Lung microvascular endothelial cell (primary cell): ENCODE measurements around the gene CDC42EP1. TPM values are rescaled to one million over a fixed set of nuclear protein-coding genes. Genes with fewer than 3 reads are reported as not detected.

Source experiments
- DNase-seq, 2 donors: peaks; one replicate each; pipeline versions ENCODE4 v3.0.0 to v3.0.0-alpha.2; 2010; ENCODE audit warnings: low read depth in 2 of 2
- total RNA-seq: library from RNA; depleted of rRNA; stranded (reverse); fragments of >200 nt; gene quantifications from 2 replicates; pipeline ENCODE4 v1.2.1, GENCODE V29; 2014

The CDC42EP1 gene
- total RNA-seq, 1 donor from 2014 or later = 7.9 TPM

DNA sequence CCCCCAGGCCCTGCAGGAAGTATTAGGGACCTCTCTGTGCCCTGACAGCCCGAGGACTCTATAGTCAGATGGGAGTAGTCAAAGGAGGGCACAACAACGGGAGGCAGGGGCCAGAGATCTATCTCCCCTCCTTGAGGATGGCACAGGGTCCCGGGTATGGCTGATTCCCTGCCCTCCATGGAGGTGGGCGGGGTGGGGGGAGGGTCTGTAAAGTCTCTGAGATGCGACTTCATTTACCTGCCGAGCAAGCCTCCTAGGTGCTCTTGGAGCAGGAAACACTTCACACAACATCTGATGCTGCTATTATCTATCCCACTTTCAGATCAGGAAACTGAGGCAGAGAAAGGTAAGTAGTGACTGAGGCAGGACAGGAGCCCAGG lies 769 bp upstream of the CDC42EP1 start:
- DNase-seq = no peak

DNA sequence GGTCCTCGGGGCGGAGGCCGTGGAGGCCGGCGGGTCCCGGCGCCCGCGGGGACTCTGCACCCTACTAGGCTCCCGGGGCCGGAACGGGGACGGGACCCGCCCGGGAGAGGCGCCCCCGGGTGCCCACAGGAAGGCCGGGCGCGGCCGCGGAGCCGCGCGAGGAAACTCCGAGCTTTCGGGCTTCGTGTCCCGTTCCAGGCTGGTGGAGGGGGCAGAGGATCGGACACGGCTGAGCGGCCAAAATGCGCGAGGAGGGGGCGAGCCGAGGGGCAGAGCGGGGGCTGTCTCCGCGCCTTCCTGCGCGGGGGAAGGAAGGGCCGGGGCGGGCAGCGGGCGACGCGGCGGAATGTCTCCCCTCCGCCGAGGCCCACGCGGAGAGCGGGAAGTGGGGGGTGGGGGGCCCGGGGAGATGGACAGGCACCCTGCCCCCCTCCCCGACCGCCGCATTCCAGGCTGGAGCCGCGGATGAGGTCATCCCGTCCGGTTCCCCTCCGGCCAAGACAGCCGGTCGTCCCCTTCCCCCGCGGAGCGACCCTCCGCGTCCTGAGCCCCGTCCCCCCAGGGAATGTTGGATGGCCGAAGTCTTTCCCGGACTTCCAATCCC lies 430 bp downstream of the CDC42EP1 start:
- peak; percentile 62 to 72 for DNase-seq

DNA sequence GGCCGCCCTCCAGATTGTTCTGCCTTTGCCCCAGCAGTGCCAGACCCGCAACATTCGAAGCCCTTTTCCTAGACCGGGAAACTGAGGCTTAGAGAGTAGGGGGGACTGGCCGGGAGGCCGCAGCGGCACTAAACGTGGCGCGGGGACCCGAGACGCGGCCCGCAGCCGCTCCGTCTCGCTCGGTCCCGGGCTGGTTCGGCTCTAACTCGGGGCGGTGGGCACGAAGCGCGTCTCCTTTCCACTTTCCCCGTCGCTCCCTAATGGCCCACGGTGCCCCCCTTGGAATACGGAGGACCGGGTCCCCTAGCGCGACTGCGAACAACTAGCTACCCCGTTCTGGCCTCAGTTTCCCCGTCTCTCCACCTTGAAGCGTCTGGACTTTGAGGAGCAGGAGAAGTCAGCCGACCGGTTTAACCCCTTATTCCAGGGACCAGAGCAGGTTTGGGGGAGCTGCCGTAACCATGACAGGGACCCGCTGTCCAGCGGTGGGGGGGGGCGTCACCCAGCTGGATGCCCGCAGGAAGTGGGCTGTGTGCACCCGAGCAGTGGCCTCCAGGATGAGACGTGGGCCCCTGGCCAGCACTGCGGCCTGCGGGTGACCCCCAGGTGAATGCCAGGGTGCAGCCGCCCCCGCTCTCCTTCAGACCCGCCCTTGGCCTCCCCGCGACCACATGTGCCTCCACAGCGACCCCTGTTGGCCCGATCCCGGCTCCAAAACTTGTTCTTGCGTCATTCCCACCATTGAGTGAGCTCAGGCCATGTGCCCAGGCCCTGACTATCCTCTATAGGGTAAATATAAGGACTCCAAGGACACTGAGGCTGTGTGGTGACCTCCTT lies 1.1 kb downstream of the CDC42EP1 start:
- DNase-seq = peak; percentile 88 to 90

DNA sequence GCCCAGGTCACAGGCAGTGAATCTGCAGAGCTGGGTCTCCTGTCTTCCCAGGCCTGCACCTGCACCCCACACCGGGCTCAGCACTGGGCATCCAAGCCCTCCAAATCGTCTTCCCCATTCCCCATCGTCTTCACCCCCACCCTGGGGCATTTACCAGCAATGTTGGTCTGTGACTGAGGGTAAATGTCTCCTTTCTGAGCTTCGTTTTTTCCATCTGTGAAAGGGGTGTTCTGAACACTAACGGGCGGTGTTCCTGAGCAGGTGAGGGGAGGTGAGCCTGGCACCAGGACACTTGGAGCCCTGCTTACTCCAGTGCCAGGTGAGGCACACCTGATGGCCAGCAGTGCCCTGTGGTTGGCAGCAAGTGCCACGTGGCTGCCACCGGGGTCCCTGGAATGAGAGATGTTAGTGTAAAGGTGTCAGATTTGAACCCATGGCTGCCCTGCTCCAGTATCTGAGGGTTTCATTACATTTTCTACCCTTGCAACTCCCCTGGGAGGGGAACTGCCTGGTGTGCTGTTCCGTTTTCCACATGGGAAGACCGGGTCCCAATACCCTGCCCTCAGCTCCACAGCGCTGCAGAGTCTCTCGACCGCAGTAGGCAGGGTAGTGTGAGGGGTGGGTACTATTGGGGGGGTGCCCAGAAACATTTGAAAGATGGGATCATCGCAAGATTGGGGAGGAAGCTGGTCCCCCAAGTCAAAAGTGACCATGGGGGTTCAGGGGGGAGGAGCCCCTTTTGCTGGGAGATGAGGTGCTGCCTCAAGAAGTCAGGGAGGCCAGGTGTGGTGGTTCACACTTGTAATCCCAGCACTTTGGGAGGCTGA lies 2.0 kb downstream of the CDC42EP1 start:
- DNase-seq = no peak

DNA sequence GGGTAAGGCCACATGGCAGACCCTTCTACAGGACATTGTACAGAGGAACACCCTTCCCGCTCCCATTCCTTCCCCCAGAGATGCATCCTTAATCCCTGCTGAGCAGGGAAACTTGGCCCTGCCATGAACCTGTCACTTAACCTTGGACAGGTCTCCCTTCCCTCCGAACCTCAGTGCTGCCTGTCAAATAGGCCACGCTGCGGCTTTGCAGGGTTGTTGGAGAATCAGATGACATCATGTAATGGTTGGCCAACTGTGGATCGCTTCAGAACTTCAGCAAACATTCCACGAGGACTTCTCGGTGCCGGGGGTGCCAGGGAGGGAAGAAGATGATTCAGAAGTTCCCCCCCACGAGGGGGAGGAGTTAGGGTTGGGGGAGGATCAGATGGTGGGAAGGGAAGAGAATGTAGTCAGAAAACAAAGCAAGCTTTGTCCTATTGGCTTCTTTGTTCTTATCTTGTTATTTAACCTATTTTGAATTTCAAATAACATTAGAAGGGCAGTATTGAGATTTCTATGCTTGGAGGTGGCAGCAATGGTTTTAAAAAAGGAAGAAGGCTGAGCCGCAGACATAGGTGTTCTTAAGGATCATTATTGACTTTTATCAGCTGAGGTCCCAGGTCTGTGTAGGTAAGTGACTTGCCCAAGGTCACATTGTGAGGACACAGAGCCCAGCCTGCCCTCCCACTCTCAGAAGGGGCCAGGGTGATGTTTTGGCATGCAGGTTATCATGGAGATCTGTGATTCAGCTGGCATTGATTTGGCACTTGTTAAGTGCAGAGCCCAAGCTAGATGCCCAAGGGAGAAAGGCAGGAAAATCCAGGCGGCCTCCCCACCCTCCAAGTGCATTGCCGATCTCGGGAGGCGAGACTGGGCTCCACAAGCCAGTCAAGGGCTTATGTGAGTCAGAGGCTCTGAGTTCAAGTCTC lies 3.1 kb downstream of the CDC42EP1 start:
- DNase-seq = peak; percentile 79 to 91

DNA sequence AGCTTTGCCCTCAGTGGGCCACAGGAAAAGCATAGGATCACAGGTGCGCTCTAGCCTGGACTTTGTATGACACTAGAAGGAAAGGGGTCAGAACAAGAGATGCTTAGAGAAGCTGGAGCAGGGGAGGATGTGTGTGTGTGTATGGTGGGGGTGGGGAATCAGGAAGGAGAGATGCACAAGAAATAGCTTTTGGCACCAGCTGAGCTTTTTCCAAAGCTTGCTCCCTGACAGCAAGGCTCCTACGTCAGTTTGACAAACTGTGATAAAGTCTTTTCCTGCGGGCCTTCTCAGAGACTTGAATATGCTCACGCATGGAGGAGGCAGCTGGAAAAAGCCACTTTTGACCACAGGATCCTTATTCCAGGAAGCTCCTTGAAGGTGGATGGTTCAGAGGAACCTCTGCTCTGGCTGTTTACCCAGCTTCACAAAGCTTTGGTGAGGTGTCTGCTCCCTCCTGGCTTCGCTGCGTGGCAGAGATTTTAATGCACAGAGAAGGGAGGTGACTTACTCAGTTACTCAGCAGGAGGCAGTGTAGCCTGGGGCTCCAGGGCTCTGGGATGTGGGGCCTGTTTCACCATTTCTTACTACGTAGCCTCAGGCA lies 3.9 kb downstream of the CDC42EP1 start:
- DNase-seq = peak in 1 of 2 donors; percentile 80

DNA sequence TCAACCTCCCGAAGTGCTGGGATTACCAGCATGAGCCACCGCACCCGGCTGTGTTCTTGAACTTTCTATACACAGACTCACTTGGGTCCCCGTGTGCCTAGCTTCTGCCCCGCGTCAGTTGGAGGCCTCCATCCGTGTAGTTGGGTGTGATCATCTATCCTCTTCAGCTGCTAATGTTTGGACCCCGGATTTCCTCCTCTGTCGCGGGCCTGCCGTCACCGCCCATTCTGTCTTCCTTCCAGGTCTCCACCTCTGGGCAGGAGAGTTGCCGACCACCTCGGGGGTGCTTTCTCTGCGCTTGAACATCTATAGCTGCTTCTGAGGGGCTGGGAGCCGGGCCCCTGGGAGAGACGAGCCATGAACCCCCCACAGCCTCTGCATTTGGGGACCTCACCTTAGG lies 5.5 kb downstream of the CDC42EP1 start:
- no peak for DNase-seq

DNA sequence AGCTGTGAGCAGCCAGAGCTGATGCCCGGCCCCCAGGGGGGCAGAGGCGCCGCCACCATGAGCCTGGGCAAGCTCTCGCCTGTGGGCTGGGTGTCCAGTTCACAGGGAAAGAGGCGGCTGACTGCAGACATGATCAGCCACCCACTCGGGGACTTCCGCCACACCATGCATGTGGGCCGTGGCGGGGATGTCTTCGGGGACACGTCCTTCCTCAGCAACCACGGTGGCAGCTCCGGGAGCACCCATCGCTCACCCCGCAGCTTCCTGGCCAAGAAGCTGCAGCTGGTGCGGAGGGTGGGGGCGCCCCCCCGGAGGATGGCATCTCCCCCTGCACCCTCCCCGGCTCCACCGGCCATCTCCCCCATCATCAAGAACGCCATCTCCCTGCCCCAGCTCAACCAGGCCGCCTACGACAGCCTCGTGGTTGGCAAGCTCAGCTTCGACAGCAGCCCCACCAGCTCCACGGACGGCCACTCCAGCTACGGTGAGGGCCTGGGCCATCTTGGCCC lies 6.1 kb downstream of the CDC42EP1 start:
- DNase-seq = no peak

DNA sequence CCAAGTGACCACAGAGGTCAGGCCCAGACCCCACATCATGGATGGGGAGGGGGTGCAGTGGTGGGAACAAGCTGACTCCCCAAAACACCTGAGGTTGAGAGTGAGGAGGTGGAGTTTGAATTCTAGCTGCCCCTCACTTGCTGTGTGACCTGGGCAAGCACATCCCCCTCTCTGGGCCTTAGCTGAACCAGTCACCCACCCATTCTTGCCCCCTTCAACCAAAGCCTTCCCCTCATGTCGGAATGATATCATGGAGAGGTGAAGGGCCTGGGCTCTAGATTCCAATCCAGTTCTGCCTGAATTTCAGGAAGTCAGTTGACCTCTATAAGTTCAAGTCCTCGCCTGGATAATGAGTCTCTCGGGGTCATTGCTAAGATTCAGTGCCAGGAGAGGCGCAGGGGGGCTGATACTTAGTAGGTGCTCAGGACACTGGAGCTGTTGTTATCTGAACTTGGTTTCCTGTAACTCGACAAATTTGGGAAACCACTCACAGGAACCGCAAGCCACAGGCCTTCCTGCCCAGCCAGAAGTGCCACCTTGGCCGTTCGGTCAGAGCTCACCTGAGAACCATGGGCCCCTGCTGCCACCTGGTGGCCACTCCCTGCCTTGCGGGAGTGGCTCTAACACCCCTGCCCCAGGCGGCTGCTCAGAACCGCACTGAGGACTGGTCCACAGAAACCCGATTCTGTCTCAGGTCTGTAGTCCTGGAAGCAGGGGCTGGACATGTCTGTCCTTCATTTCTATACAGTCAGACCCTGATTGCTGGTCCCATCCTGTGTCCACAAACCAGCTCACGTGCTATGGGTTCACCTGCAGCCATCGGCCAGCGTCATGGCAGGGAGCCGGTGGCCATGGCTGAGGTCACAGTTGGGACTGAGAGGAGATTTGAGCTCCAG lies 6.9 kb downstream of the CDC42EP1 start:
- DNase-seq = peak; percentile 75 to 82

DNA sequence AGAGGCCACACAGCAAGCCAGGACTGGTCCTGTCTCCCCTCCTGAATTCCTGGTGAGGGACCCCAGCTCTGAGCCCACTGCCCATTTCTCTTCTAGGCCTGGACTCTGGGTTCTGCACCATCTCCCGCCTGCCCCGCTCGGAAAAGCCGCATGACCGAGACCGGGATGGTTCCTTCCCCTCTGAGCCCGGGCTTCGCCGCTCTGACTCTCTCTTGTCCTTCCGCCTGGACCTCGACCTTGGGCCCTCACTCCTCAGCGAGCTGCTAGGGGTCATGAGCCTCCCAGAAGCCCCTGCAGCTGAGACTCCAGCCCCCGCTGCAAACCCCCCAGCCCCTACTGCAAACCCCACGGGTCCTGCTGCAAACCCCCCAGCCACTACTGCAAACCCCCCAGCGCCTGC lies 7.7 kb downstream of the CDC42EP1 start:
- DNase-seq = no peak

DNA sequence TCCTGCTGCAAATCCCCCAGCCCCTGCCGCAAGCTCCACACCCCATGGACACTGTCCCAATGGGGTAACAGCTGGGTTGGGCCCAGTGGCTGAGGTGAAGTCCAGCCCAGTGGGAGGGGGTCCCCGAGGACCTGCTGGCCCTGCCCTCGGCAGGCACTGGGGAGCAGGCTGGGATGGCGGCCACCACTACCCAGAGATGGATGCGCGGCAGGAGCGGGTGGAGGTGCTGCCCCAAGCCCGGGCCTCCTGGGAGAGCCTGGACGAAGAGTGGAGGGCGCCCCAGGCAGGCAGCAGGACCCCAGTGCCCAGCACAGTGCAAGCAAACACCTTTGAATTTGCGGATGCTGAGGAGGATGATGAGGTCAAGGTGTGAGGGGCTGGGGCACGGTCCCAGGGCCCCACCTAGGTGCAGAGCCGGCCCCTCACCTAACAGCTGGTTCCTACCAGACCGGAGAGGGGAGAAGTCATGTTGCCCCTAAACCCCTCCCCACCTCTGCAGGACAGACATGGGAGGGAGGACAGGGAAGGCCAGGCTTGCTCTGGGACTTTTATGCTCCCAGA lies 8.2 kb downstream of the CDC42EP1 start:
- DNase-seq = no peak

DNA sequence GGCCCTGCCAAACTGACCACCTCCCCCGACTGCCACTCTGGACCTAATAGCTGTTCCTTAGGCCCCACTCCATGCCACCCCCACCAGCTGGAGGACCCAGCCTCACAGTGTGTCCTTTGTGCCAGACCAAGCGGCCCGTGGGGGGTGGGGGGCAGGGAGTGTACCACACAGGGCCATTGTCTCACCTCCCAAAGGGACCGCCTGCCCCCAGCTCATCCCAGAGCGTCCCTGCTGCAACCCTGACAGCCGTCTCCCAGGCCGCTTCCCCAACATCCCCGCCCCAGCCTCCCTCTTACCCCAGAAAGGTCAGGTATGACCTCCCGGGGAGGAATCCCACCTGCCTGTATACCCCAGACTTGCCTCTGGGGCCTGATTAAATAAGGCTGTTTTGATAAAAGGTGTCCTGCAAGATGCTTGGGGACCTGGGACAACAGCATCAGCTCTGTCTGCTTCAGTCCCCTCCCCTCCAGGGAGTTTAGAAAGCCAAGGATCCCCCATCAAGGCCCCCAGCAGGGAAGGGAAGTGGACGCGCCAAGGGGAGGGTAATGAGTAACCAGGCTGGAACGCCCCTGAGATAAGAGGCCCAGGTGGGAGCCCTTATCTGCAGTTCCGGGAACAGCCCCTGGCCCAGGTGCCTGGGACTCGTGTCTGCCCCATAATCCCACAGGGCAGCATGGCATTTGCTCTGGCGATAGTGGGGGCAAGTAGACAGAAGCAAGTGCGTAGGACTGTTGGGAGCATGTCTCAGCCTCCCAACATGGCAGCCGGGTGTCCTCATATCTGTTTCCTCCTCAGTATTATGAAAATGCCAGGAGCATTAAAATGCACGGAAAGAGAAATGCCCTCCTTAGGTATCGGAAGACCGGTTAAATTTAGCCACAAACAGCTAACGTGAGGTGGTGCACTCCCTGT lies 9.0 kb downstream of the CDC42EP1 start:
- DNase-seq = no peak

DNA sequence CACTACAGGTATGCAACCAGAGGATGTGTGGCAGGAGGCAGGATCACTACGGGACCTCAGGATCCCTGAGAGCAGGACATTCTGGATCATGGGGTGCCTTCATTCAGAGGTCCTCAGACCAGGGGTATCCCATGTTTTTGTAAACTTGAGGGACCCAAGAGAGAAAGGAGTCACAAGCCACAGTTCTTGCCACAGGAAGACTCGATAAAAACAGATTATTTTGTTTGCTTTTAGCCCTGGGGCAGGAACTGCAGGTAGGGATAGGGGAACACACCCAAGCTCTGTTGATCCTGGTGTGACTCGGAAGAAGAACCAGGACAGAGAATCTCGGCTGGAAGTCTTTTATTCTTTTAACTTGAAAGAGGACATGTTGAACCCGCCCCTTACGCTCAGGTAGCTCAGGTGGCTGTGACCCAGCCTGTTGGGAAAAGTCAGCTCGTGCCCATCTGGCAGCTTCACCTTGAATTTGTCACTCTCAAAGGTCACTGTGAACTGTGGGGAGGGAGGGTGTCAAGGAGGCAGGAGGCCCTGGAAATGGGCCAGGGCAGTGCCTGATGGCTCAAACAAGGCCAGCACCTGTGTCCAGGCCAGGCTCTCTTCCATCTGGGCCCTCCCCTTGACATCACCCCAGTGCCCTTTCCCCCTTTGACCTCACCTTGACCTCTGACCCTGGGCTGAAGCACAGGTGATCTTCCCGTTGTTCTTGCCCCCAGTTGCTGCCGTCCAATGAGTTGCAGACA lies 9.8 kb downstream of the CDC42EP1 start:
- no peak for DNase-seq

DNA sequence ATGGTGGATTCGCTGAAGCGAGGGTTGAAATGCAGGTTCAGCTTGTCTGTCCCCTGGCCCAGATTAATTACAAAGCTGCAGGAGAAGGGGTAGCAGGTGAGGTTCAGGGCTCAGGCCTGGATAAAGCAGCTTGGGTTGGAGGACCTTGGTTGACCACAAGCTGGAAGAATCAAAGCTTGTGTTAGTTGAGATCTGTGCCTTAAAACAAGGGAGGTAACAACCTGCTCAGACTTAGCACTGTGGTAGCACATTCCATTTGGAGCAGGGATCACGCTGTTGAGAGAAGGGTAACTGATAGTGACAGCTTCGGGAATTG lies 10.3 kb downstream of the CDC42EP1 start:
- DNase-seq = no peak

DNA sequence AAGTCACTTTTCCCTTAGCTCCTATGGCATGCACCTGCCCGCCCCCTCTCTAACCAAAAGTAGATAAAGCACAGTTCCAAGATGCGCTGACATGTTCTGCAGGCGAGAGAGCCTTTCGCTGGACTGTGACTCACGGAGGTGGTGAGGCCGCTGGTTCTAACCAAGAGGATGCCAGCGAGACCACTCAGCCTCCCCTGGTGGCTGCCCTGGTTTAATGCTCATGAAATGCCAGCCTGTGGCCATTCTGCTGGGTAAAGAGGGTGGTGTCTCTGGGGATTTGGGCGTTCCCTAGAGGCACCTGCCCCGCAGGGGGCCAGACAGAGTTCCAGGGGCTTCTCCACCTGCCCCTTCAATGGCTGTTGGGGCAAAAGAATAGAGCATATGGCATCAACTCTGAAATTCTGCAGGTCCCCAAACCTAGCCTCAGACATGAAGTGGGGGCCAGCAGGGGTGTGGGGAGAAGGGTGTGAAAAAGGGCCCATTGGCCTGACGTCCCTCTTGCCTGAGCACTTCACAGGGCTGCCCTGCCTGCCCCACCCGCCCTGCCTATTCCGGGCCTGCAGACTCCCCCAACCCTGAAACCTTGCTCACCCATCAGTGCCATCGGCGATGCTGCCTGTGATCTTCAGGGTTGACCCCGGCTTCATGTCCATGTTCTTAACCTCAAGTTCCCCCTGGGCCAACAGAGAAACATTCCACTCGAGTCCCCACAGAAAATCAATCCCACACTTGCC lies 11.1 kb downstream of the CDC42EP1 start:
- no peak for DNase-seq

DNA sequence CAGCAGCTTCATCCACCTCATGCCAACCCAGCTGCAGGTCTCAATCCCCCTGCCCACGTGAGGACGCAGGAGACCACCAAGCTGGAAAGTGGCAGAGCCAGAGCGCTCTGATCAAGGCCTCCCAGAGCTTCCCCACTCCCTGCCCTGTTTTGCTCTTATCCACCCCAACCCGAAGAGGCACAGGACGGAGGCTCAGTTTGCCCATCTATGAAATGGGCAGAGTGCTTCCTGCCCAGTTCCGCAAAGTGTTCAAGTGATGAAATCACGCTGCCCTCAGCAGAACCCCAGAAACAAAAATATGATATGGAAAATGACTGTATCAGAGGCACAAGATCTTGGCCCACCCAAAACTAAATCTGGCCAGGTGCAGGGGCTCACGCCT lies 11.7 kb downstream of the CDC42EP1 start:
- no peak for DNase-seq

DNA sequence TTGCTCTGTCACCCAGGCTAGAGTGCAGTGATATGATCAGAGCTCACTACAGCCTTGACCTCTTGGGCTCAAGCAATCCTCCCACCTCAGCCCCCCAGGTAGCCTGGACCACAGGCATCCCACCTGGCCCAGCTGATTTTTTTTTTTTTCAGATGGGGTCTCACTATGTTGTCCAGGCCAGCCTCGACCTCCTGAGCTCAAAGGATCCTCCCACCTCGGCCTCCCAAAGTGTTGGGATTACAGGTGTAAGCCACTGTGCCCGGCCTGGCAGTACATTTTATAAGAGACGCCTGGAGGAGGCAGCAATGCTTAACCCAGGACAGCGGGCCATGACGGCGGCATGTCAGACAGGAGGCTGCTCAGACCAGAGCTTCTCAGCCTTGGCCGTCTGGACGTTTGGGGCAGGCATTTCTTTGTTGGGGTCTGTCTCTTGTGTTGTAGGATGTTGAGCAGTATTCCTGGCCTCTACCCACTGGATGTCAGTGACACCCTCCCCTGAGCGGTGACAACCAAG lies 15.3 kb downstream of the CDC42EP1 start:
- DNase-seq = no peak
